Activated CD4-positive, alpha-beta T cell treated with anti-CD3 and anti-CD28 coated beads, Interleukin-2, amount 50 U/mL, for 4 hours (primary cell): ENCODE measurements around the gene GCN1.

ENCODE experiments used
- DNase-seq, 2 experiments: peaks; one replicate each; pipeline ENCODE4 v3.0.0-alpha.2; 2020

The GCN1 gene

GRCh38 chr12:120091371-120092090 lies 103.0 kb downstream of the GCN1 start:
- DNase-seq, result no peak

DNA sequence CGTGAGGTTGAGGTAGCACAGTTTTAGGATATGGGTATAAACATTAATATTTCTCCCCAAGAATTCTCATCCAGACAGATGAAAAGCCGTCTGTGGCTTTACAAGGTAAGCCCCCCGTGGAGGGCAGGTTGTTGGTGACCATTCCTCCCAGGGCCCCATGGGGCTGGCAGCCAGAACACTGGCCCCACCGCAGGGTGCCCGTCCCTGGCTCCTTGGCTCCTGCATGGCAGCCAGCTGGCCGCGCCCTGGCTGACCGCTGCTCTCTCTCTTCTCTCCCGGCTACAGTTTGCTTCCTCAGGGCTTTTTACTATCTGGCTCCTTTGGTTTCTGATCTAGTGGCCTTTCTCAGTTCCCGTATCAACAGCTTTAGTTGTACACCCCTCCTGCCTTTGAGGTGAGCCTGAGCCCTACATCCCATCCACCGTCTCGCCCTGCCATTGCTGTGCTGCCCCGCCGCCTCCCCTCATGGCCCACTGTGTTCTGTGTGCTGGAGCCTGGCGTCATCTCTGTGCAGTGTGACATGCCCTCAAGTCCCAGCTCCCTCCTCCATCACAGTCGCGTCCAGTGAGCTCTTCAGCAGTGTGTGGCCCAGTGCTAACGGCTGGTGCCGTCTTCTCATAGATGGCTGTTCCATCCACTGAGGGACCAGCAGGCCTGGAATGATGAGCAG lies 103.8 kb downstream of the GCN1 start:
- DNase-seq, result no peak

- no peak for DNase-seq
Observed at GRCh38 chr12:120090206-120090605, 104.3 kb downstream of the GCN1 start.

DNA sequence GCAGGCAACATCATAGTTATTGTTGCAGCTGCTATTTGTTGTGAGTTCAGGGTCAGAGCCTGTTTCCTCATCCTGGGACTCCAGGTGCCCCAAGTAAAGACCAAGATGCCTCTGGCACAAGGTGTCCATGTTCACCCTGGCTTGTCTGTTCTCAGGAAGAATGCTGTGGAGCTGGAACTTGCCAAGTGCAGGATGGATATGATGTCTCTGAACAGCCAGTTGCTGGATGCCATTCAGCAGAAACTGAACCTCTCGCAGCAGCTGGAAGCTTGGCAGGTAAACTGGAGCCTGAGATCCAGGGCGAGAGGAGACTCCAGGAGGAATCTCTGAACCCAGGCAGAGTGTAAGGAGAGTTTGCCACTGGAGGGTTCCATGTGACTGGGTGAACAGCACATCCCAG lies 104.7 kb downstream of the GCN1 start:
- DNase-seq, result no peak

GRCh38 chr12:120089105-120089504 lies 105.4 kb downstream of the GCN1 start:
- DNase-seq, result no peak

GRCh38 chr12:120086801-120087621 lies 107.5 kb downstream of the GCN1 start:
- DNase-seq, result peak; percentile 99 to 100

GRCh38 chr12:120085920-120086645 lies 108.4 kb downstream of the GCN1 start:
- DNase-seq, result no peak

DNA sequence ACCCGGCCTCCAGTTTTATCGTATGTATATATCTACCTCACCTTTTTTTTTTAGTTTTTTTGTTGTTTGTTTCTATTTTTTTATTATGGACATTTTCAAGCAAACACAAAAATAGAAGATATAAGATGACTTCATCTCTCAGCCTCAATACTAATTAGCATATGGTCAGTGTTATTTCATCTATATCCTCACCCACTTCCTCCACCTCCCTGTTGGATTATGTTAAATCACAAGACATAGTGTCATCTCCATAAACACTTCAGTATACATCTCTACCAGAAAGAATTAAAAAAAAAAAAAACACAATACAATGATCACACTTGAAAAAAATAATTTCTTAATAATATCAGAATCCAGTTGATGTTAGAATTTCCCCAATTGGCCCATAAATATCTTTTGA lies 112.9 kb downstream of the GCN1 start:
- no peak for DNase-seq

- no peak for DNase-seq
Observed at GRCh38 chr12:120079411-120080400, 114.8 kb downstream of the GCN1 start.

DNA sequence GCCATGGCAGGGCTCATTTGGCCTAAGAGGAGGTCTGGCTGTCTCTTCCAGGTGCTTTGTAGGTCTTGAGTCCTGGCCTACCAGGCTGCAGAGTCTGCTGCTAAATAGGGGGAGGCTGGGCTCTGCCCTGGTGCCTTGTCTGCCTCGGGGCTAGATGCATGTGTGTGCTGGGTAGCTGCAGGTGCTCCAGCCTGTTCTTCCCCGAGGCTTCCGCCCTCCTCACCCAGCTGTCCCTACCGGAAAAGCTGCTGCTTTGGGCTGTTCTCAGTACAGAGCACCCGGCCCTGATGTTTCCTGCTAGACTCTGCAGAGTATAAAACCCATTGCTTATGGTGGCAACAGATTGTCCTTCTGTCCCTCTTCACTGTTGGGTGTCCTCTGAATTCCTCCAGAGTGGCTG lies 115.6 kb downstream of the GCN1 start:
- no peak for DNase-seq

GRCh38 chr12:120077260-120077659 lies 117.3 kb downstream of the GCN1 start:
- DNase-seq, result no peak
